Measurements from ENCODE around the gene SEC24D. TPM values are rescaled to one million over a fixed set of nuclear protein-coding genes. Genes with fewer than 3 reads are reported as not detected.

SEC24D gene
- total and polyA plus RNA-seq, 2 donors (not counting 3 experiments of a cell fraction or from before 2014, with no cell fraction given) = 81.5 to 127 TPM

DNA sequence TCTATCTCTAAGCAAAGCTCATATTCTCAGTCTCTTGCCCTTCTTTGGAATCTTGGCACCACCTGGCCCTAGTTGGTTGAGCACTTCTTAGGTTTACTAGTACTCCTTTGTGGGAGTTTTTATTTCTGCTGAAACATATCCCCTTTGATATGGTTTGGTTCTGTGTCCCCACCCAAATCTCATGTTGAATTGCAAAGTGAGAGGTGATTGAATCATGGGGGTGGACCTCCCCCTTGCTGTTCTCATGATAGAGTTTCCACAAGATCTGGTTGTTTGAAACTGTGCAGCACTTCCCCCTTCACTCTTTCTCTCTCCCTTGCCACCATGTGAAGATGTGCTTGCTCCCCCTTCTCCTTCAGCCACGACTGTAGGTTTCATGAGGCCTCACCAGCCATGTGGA is 30.5 kb upstream of the SEC24D start:
- DNase-seq (ENCODE audit: low read depth, low spot score) = no peak
- TF ChIP-seq GATA2 (IDR thresholded peaks at IDR 0.05; ENCODE audit: insufficient read depth, insufficient read length, low read depth, low read length) (no peak), MYC (IDR thresholded peaks at IDR 0.05; ENCODE audit: low read depth, low read length) (no peak), POLR2A (IDR thresholded peaks at IDR 0.05; ENCODE audit: low read depth, low read length) (no peak), POLR2AphosphoS5 (IDR thresholded peaks at IDR 0.05; ENCODE audit: insufficient read depth, low read depth, low read length) (no peak), CTCF (IDR thresholded peaks at IDR 0.05; ENCODE audit: extremely low read depth in 1 of 2, insufficient read depth in 1 of 2, low read depth in 1 of 2, low read length in 2 of 2) (no peak), JUN (IDR thresholded peaks at IDR 0.05; ENCODE audit: borderline replicate concordance, insufficient read depth, insufficient read length, low read depth) (no peak), FOS (IDR thresholded peaks at IDR 0.05; ENCODE audit: borderline replicate concordance, insufficient read depth, low read length) (no peak), EZH2 (IDR thresholded peaks at IDR 0.05; ENCODE audit: borderline replicate concordance, low read depth, low read length, severe bottlenecking) (no peak)
- TF ChIP-seq, protein P1, sequence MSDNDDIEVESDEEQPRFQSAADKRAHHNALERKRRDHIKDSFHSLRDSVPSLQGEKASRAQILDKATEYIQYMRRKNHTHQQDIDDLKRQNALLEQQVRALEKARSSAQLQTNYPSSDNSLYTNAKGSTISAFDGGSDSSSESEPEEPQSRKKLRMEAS (IDR thresholded peaks at IDR 0.05; ENCODE audit: insufficient read depth, insufficient read length) = no peak
- no peaks in the 10 kb centered on the region for H4K20me1 ChIP-seq (replicated peaks; ENCODE audit: control insufficient read depth, extremely low read depth, insufficient read depth, low read length)
- no peaks in the 10 kb centered on the region for H3K27me3 ChIP-seq (ENCODE audit: control insufficient read depth in 2 of 2, insufficient read depth in 2 of 2, low read length in 2 of 2)
- BruUV-seq (replicated peaks) = no TSS peak
- H3K9ac ChIP-seq (replicated peaks; ENCODE audit: extremely low read depth, insufficient read depth, low read length) = no peak overlapping the region
- H2AFZ ChIP-seq (ENCODE audit: low read depth, low read length) = no peak overlapping the region
- no peaks in the 10 kb centered on the region for H3K9me3 ChIP-seq (replicated peaks; ENCODE audit: control insufficient read depth, insufficient read depth, low read length)
- no peak overlapping the region for H3K27ac ChIP-seq (ENCODE audit: insufficient read depth, low read depth, low read length)
- no peak overlapping the region for H3K4me2 ChIP-seq (ENCODE audit: insufficient read depth, low read length)
- no peaks in the 10 kb centered on the region for H3K9me1 ChIP-seq (replicated peaks; ENCODE audit: control insufficient read depth, extremely low read depth, insufficient read depth, low read length)
- intact Hi-C loops (cut with micrococcal nuclease) (no loop called here), dilution Hi-C loops (cut with MboI; ENCODE audit: extremely low pct_ligation_motif_present, low sequenced_read_pairs) (no loop called here)
- CTCF ChIA-PET = interaction anchor here (1.1 to 2.4 kb wide), 2 partner anchors 41 to 94 kb away, joined by 3 to 6 read pairs; no protein-coding TSS in a partner anchor
- no peaks in the 10 kb centered on the region for H3K36me3 ChIP-seq (ENCODE audit: control insufficient read depth in 2 of 2, extremely low read depth in 1 of 2, insufficient read depth in 2 of 2, low read length in 2 of 2)
- no peaks in the 10 kb centered on the region for H3K79me2 ChIP-seq (ENCODE audit: control insufficient read depth, insufficient read depth, low read length)
- FAIRE-seq = no peak
- H3K4me1 ChIP-seq (ENCODE audit: control insufficient read depth, extremely low read depth, insufficient read depth, low read length) = peaks cover 13% of the 10 kb centered on the region
- POLR2A ChIA-PET = no interaction called here
- no peak overlapping the region for H3K4me3 ChIP-seq (replicated peaks in 1 of 3; ENCODE audit: insufficient read depth in 1 of 3, low read depth in 1 of 3, low read length in 3 of 3)
